Kasumi-1 (cell line): ENCODE measurements around the gene HLCS.

Experiments used
- DNase-seq, 2 experiments: peaks; one replicate each; lab custom pipeline; 2025; lab: John Stamatoyannopoulos, UW

Gene HLCS

DNA sequence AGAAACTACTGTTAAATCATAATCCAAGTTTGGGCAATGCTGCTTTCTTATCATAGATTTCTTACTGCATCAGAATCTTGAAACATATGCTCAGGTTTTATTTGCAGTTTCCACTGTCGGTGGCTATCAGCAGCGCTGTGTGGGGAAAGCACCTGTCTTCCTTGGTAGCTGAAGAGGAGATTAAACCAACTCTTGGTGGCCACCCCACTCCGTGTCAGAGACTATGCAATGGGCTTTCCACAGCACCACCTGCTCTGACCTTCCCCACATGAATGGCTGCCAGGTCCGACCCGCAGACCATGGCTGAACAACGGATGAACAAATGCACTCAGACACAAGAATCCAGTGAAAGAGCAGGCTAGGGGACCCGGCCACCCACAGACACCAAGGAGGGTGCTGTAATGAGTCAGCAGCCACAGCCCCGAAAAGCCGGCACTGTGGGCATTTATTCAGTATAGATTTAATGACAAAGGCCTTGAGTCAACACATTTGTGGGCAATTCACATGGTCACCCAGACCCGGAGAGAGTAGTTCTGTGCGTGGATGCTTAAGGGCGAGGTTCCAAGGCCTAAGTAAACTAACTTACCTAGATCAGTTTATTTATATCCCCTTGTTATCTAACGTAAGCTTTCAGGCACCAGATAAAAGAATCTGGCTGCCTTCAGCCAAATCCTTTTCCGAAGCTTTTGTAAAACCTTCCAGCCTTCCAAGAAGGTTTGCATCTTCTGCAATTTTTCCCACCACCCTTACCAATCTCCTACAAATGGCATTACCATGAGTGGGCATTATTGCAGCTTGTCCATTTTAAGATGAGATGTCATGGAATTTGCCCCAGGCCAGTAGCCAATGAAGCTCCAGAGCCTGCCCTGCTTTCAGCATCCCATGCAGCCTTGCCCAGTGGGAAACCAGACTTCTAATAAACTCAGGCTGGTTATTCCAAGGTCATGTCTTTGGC lies 82.7 kb downstream of the HLCS start:
- DNase-seq, result no peak

DNA sequence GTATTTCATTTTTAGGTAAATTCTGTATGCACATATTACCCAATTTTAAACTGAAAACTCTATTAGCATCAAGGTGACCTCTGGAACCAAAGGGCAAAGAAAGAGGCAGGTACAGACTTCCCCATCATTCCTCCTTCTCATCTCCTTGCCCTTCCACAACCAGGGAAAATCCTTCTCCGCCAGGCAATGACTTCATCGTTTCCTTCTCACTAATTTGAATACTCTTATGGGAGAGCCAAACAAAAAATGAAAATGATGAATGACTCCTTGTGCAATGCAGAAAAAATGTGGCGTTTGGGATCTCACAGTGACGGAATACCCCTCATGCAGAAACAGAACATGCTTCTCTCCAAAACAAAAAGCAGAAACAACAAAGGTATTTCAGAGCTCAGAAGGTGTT lies 83.7 kb downstream of the HLCS start:
- no peak for DNase-seq

DNA sequence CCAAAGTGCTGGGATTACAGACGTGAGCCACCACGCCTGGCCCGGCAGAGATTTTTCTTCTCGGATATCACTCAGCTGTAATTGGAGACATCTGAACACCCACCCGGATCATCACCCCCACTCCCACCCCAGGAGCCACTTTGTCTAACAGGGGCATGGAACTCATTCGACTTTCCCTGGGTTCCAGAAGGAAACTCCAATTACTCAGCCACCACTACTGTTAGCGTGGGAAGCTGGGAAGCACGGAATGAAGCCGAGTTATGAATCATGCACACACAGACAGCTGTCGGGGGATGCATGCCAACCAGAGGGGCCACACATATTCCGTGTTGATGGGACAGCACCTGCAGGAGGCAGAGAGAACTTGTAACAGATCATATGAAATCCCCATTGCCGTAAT lies 85.2 kb downstream of the HLCS start:
- DNase-seq, result no peak

DNA sequence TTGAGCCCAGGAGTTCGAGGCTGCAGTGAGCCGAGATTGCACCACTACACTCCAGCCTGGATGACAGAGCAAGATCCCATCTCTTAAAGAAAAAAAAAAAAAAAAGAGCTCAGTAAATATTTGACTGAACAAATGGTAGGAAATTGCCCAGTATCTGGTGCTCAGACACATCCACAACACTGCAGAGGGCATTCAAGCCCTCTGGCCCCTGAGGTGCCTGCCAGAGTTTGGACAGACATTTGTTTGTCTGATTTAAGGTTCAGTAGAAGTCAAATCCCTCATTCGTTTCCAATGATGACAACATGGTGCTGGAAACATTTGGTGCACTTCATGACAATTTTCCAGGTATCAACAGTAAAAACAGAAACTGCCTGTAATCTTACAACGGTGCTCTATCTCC lies 86.6 kb downstream of the HLCS start:
- DNase-seq, result no peak

DNA sequence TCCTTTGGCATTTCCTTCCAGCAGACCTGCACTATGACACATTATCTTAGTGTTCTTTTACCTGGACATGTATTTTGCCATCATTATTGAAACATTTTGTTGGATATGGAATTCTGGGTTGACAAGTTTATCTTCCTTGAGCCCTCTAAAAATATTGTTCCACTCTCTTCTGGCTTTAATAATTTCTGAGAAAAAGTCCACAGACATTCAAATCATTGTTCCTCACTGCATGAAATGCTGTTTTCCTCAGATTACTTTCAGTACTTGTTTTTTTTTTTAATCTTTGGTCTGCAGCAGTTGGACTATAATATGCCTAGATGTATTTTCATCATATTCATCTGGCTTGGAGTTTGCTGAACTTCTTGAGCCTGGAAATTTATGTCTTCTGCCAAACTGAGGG lies 88.7 kb downstream of the HLCS start:
- DNase-seq, result no peak

DNA sequence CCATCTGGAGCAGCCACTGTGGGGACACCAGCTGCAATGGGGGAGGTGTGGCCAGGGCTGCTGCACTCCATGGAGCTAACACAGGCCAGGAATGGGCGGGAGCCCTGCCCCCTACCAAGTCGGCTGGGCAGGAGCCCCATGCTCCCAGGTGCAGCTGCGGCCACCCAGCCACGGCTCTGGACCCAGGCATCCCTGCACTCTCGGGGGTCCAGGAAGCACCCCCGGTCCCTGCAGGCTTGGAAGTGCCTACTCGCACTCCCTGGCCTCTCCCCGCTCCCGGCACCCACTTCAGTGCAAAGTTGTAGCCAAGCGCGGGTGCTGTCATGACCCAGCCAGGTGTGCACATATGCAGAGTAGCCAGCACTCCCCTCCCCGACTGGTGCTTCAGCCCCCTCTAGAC lies 91.8 kb downstream of the HLCS start:
- no peak for DNase-seq

DNA sequence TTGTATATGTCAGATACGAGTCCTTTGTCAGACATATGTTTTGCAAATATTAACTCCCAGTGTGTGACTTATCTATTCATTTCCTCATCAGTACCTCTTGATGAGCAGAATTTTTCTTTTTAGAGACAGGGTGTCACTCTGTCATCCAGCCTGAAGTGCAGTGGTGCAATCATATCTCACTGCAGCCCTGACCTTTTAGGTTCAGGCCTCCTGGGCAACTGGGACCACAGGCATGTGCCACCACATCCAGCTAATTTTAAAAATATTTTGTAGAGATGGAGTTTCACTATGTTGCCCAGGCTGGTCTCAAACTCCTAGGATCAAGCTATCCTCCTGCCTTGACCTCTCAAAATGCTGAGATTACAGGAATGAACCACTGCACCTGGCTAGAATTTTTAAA lies 93.0 kb downstream of the HLCS start:
- no peak for DNase-seq

DNA sequence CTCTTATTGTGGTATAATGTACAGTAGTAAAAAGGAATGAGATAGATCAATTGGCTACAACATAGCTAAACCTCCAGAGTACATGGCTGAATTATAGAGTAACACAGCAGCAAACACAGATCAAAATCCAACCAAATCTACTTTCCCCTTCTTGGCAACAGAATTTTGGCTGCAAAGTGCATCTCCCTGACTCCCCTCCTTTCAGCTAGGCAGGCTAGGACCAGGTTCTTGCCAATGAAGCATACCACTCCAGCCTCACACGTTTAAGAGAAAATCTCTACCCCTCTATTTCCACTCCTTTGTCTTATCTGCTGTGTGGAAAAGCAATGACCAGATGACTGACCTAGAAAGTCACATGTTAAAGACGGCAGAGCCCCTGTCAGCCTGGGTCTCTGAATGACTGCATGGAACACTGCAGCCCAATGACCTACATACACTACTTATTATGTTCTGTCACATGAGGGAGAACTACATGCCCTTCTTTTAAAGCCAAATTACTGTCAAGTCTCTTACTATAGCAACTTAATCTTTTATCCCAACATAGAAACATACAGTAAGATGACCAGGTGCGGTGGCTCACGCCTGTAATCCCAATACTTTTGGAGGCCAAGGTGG lies 99.1 kb downstream of the HLCS start:
- no peak for DNase-seq

DNA sequence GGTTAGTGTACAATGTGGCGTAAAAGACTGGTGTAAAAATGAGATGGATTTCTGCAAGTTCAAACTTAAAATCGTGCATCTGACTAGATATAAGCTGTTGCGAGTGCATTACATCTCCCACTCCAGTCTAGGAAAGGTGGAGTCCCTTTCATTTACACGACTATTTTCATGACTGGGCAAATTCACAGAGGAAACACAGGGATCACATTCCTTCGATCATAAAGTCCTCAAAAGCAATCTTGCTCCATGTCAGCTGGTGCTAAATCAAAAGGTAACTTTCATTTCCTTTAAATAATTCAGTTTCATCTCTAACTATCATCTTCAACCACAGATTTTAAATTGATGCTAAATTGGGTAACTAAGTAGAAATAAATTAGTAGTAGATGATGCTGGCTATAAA lies 100.0 kb downstream of the HLCS start:
- no peak for DNase-seq

DNA sequence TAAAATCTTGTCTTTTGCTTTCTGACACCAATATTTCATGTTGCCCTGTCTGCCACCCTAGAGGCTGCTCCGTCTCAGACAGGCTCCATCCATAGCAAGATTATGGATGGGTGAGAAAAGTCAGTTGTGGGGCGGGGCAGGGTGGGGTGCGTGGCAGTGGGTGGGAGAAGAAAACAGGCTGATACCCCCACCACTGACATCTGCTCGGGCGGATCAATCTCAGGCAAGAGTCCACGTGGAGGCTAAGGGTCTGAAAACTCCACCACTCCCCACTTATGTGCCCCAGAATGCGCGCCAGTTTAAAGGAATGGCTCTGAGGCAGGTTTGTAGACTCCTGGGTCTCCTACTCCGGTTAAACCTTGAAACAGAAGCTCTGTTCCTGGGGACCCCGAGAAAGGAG lies 101.5 kb downstream of the HLCS start:
- DNase-seq, result no peak

DNA sequence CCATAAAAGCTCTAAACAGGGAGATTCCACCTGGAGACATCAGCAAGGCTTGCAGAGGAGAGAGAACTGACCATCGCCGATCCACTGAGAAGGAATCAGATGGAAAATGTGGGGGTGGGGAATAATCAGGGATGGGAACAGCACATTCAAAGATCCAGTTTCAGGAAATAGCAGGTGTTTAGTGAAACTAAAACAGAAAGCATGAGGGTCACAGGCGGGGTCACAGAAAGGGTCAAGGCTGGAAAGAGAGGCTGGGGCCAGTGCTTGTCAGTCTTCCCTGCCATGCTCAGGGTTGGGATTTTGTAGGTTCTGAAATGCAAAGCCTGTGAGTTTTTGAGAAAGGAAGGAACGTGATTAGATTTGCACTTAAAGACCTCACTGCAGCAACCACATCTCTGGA lies 103.2 kb downstream of the HLCS start:
- DNase-seq, result no peak

DNA sequence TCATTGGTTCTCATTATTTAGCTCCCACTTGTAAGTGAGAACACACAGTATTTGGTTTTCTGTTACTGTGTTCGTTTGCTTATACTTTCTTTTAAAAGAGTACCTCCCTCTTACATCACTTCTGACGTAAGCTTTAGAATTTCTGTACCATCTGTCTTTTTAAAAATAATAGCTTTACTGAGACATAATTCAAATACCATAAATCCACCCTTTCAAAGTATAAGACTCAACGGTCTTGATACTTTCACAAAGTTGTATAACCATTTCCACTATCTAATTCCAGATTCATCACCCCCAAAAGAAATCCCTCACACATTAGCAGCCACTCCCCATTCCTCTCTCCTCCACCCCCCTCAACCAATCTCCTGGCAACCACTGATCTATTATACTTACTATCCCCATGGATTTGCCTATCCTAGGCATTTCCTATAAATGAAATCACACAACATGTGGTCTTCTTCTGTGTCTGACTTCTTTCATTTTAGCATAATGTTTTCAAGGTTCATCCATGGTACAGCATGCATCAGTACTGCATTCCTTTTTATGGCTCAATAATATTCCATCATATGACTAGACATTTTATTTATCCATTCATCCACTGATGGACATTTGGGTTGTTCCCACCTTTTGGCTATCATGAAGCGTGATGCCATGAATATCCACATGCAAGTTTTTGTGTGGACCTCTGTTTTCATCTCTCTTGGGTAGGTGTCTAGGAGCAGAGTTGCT lies 104.7 kb downstream of the HLCS start:
- DNase-seq, result no peak

DNA sequence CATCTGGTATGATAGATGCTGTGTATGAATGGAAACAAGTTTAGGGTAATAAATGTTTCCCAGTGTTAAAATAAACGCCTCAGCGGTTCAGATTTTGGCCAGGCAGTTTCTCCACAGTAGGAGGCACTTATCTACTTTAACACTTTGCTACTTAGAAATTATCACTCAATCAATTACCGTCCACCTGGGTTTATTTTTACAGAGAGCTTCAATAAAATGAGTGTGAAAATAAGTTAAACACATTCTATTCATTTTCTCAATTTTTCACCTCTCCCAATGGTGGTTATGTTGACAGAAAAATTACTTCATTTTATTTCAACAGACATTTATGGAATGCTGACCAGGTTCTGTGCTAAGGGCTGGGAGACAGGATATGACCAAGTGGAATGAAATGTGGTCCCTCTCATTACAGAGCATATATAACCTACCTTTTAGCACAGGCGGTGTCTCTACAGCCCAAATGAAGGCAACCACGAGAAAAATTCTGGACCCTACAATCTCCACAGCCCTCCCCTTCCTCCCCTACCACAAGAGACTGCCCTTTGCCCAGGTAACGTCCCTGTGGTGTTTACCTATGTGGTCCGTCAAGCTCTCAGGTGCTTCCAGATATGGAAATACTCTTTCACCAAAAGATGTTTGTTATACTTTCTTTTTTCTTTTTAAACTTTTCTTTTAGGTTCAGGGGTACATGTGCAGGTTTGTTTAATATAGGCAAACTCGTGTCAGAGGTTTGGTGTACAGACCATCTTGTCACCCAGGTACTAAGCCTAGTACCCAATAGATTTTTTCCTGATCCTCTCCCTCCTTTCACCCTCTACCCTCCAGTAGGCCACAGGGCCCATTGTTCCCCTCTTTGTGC lies 105.5 kb downstream of the HLCS start:
- DNase-seq, result no peak

DNA sequence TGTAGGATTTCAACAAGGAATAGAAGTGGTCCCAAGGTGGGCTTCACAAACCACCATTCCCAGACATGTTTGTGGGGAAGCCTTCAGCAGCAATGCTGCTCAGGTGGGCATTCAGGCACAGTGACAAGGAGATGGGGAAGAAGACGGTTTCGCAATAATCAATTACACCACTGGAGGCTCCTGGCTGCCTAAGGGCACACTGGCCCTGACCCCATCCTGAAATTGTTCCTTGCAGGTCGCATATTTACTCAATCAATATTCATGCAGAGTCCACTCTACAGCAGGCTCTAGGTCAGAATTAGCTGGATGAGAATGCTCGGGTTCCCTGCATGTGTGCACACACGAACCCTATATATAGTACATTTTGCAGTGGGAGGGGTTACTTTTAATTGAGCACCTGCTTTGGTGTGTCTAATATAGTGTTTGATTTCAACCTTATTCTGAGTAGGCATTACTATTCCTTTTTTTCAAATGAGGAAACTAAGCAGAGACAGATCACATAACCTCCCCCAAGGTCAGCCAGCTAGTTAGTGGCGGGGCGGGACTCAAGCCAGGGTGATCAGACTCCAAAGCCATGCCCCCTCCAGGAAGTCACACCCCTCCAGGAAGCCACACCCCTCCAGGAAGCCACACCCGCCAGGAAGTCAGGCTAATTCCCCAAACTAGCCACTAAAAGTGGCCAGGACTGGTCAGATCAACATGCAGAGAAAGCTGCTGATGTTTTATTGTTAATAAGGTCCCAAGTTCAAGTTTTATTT lies 106.5 kb downstream of the HLCS start:
- peak; percentile 83 to 85 for DNase-seq

DNA sequence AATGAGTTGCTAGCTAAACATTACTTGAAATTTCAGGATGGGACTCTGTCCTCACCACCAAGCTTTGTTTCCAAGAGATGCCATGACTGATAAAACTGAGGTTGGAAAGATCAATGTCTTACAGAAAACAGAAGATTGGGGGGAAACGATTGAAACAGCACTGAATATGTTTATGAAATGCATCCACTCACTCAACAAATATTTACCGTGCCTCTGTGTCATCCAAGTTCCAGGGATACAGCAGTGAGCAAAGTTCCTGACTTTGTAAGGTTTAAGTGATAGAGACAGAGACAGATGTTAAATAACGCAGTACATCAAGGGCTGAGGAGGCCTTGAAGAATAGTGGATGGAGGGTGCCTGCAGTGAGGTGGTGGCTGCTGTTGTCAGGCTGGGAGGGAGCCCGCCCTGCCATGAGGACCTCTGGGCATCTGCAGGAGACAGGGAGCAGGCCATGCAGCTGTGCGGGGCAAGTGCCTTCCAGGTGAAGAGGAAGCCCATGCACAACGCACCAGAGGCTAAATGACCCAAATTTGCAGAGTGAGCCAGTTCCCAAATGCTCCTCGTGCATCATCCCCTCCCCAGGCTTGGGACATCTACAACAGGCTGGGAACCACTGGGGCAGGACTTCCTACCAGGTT lies 108.0 kb downstream of the HLCS start:
- DNase-seq, result no peak

DNA sequence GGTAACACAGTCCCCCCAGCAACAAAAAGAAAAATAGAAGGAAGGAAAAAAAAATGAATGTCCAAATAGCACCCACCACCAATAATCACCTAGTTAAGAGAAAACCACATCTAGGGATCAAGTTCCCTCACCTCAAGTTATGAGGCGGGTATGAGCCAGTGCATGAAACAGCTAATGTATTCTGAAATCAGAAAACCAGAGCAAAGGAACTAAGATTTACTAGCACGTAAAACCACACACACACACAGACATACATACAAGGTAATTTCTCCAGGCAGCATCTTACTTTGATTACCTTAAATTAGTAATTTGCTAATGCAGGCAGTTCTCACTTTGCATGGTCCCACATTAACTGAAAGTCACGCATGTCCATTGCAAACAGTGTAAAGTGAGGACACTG lies 109.8 kb downstream of the HLCS start:
- DNase-seq, result no peak

DNA sequence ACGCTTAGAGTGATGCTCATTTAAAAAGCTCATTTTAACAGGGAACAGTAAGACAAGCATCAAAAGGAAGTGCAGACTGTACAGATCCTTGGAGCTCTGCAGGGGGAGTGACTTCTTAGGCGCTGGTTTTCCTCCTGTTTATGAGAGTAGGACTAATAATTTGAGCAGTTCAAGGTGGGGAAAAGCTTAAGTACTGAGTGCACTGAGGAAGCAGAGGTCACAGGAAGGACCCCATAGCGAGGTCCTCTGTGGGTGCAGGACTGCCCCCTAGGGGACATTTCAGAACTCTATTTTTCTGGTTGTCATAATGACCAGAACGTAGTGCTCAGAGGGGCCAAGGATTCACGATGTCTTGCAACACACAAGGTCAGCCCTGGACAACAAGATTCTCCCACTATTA lies 112.1 kb downstream of the HLCS start:
- DNase-seq, result peak; percentile 62 to 64

DNA sequence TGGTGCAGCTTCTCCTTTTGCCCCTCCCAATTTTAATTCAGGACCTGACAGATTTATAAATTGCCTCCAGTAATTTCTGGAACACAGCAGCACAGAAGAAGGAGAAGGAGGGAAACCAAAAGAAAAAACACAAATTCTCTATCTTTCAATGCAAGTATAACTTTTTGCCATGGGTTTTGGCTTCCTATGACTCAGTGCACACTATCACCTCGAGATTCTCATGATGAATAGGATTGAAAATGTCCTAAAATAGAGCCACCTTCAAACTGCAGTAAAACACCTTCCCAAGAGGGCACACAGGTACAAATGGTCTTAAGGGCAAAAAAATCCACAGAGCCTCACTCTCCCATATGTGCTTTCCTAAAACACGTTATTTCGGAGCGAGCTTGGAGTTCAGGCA lies 113.6 kb downstream of the HLCS start:
- no peak for DNase-seq

DNA sequence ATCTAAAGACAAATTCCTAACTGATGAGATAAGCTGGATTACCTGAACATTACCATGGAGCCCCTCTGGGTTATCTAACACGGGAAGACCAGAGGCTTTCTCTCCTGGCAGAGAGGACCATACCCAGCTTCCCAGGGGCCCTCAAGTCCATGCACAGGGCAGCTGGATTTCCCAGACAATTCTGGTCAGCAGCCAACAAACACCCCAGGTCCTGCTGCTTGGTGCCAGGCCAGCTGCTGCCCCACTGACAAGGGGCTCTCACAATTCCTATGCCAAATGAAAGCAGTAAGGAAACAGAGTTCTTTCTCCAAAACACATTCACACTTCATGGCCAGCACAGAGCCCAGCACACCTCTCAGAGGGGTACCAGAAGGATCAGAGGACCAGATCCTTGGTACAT lies 114.2 kb downstream of the HLCS start:
- no peak for DNase-seq

DNA sequence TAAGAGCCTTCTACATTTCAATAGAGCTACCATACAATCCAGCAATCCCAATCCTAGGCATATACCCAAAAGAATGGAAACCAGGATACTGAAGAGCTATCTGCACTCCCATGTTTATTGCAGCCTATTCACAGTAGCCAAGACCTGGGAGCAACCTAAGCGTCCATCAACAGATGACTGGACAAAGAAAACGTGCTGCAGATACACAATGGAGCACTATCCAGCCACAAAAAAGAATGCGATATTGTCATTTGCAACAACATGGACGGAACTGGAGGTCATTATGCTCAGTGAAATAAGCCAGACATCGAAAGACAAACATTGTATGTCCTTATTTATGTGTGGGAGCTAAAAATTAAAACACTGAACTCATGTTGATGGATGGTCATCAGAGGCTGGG lies 115.3 kb downstream of the HLCS start:
- no peak for DNase-seq

DNA sequence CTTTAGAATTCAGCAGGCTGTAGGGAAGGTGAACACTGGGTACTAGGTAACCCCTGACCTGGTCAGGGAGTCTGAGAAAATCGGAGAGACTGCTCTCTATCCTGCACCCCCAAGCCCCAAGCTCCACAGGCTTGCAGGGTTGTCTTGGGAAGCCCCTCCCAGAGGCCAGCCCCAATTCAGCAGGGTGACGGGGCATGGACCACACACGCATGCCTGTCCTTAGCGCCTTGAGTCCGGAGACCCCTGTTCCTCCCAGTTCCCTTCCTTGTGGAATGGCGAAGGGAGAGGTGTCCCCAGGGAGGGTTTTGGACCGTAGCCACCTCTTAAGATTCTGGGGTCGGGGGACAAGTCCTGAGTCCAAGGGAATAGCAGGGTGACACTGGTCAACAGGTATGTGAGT lies 116.1 kb downstream of the HLCS start:
- no peak for DNase-seq
